HG03378 (cell line): ENCODE data around the gene TBC1D21.
"Not testable (repeated sequence)": the region's sequence is repeated elsewhere in the genome, so short reads cannot be mapped to it uniquely, and the experiment has no call there.

ENCODE experiments used
- ATAC-seq: cut with Tn5 transposase; IDR thresholded peaks from one replicate; pipeline ENCODE4 v1.9.1; 2021; ENCODE audit warnings: mild to moderate bottlenecking, moderate library complexity; ENCODE audit not compliant: unreplicated experiment

TBC1D21 gene

GRCh38 chr15:73927003-73927475, 53.7 kb downstream of the TBC1D21 start:
- ATAC-seq, result no peak

GRCh38 chr15:73927476-73928240, 54.3 kb downstream of the TBC1D21 start:
- no peak for ATAC-seq

- ATAC-seq, result no peak
Measured at GRCh38 chr15:73928241-73928579, 54.8 kb downstream of the TBC1D21 start.

GRCh38 chr15:73928971-73929627, 55.7 kb downstream of the TBC1D21 start:
- ATAC-seq, result no peak

GRCh38 chr15:73930371-73930770, 57.0 kb downstream of the TBC1D21 start:
- ATAC-seq, result no peak

GRCh38 chr15:73930790-73931281, 57.5 kb downstream of the TBC1D21 start:
- ATAC-seq, result no peak

- no peak for ATAC-seq
Measured at GRCh38 chr15:73931441-73931840, 58.1 kb downstream of the TBC1D21 start.

GRCh38 chr15:73932381-73933191, 59.2 kb downstream of the TBC1D21 start:
- ATAC-seq, result no peak

- ATAC-seq, result no peak
Measured at GRCh38 chr15:73934281-73934680, 60.9 kb downstream of the TBC1D21 start.

- ATAC-seq, result no peak
Measured at GRCh38 chr15:73935547-73935946, 62.2 kb downstream of the TBC1D21 start.

- no peak for ATAC-seq
Measured at GRCh38 chr15:73936181-73936580, 62.8 kb downstream of the TBC1D21 start.

- no peak for ATAC-seq
Measured at GRCh38 chr15:73936588-73937290, 63.4 kb downstream of the TBC1D21 start.

GRCh38 chr15:73937296-73937695, 63.9 kb downstream of the TBC1D21 start:
- ATAC-seq, result no peak

GRCh38 chr15:73937726-73938125, 64.4 kb downstream of the TBC1D21 start:
- ATAC-seq, result no peak

- ATAC-seq, result not testable (repeated sequence)
Measured at GRCh38 chr15:73938516-73938915, 65.2 kb downstream of the TBC1D21 start.
